Gastroesophageal sphincter (tissue), 3 donors: ENCODE results near the gene BRK1.

Experiments
- CTCF ChIP-seq, 4 experiments: fragments of 200-600 bp in 2 of 4; fragments of 450-650 bp in 2 of 4; sonication (generic) in 1 of 4; IDR thresholded peaks; one replicate each; pipeline ENCODE4 v1.5.1; 2017 to 2019; ENCODE audit warnings: antibody characterized with exemption in 4 of 4, mild to moderate bottlenecking in 2 of 4, moderate library complexity in 2 of 4
- EP300 ChIP-seq: sonication (generic); formaldehyde crosslinking; IDR thresholded peaks from one replicate; pipeline ENCODE4 v1.6.1; 2017; ENCODE audit warnings: antibody characterized with exemption, mild to moderate bottlenecking
- POLR2AphosphoS5 ChIP-seq: sonication (generic); formaldehyde crosslinking; IDR thresholded peaks from one replicate; pipeline ENCODE4 v1.6.1; 2017; ENCODE audit warnings: antibody characterized with exemption

- no peak for TF ChIP-seq POLR2AphosphoS5
- no peak for TF ChIP-seq CTCF (IDR thresholded peaks at IDR 0.05)
- no peak for TF ChIP-seq EP300
Measured at GRCh38 chr3:10169000-10169496, 53.6 kb downstream of the BRK1 start.
